Body of pancreas (tissue), 4 donors: ENCODE measurements around the gene CCSER1. TPM values are rescaled to one million over a fixed set of nuclear protein-coding genes. Genes with fewer than 3 reads are reported as not detected.
A peak's percentile ranks its signal among the peaks of the same experiment; 100 is the strongest.
"Not testable (repeated sequence)": the region's sequence is repeated elsewhere in the genome, so short reads cannot be mapped to it uniquely, and the experiment has no call there.

Source experiments
- ATAC-seq: fragments of 150-250 bp; one replicate; pipeline ENCODE4 v1.9.1; 2016
- DNase-seq, 4 donors: peaks; one replicate each; pipeline ENCODE4 v3.0.0-alpha.2; 2019
- H3K27ac ChIP-seq, 4 donors: fragments of 200-600 bp; sonication (generic); 1 replicate in 3 of 4; 2 replicates in 1 of 4; pipeline versions ENCODE4 v1.5.1 to v1.6.1; 2016 to 2019; ENCODE audit warnings: mild to moderate bottlenecking in 1 of 4, mixed read lengths in 1 of 4, moderate library complexity in 1 of 4
- H3K27me3 ChIP-seq, 2 donors: fragments of 200-600 bp; sonication (generic); one replicate each; pipeline ENCODE4 v1.6.0; 2016; ENCODE audit warnings: mild to moderate bottlenecking in 1 of 2
- H3K36me3 ChIP-seq, 2 donors: fragments of 200-600 bp; sonication (generic); replicated peaks in 1 of 2; 2 replicates each; pipeline ENCODE4 v1.5.1; 2016; ENCODE audit warnings: low read depth in 2 of 2; ENCODE audit not compliant: insufficient read depth in 1 of 2
- H3K4me1 ChIP-seq: fragments of 200-600 bp; sonication (generic); one replicate; pipeline ENCODE4 v1.6.0; 2016
- H3K4me3 ChIP-seq, 2 donors: fragments of 200-600 bp; sonication (generic); 1 replicate in 1 of 2; 2 replicates in 1 of 2; pipeline ENCODE4 v1.5.1; 2016 to 2019
- H3K9me3 ChIP-seq, 3 donors: fragments of 200-600 bp; sonication (generic); 1 replicate in 2 of 3; 2 replicates in 1 of 3; pipeline ENCODE4 v1.5.1; 2016
- CTCF ChIP-seq, 7 experiments: fragments of 450-650 bp in 4 of 7; fragments of 200-600 bp in 3 of 7; sonication (generic) in 3 of 7; IDR thresholded peaks; one replicate each; pipeline ENCODE4 v1.5.1; 2016 to 2019; ENCODE audit warnings: antibody characterized with exemption in 7 of 7
- POLR2A ChIP-seq, 3 donors: fragments of 450-650 bp; IDR thresholded peaks; one replicate each; pipeline ENCODE4 v1.6.1; 2016; ENCODE audit warnings: antibody characterized with exemption in 3 of 3, mild to moderate bottlenecking in 2 of 3
- WGBS, 2 donors: methylation state at CpG; one replicate each; pipeline ENCODE4 v1.1.5; 2017; 5-methylcytosine and 5-hydroxymethylcytosine counted together
- intact Hi-C: fragments of 100-400 bp; cut with DNase I; formaldehyde crosslinking; loops from one replicate; pipeline ENCODE4 v1.15.1; 2023
- total RNA-seq, 2 donors: library from RNA; depleted of rRNA; stranded (reverse); fragments of >200 nt; gene quantifications; one replicate each; pipeline ENCODE4 v1.1.0, GENCODE V29; 2016

CCSER1 gene
- total RNA-seq, 2 donors from 2014 or later, result 13.2 to 14.5 TPM

DNA sequence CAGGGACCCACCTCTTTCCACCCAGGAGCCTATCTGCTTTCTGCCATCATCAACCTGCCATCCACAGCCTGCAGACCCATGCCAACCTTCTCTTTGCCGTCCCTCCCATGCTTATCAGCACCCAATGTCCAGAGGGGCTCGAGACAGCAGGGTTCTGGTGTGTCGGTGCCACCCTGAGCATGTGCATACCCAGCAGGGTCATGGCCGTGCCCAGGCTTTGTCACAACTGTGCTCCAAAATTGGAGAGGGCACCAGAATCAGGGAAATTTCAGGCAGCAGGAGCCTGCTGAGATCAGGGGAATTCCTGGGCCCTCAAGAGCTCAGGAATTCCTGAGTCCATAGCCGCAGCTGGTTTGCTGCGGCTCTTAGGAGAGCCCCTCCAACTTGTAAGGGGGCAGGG is 330.6 kb downstream of the CCSER1 start:
- intact Hi-C loops, result no loop called here
- TF ChIP-seq POLR2A (IDR thresholded peaks at IDR 0.05) (no peak), CTCF (IDR thresholded peaks at IDR 0.05) (no peak)
- Histone ChIP-seq H3K27ac (no peak overlapping the region), H3K36me3 (no peaks in the 10 kb centered on the region), H3K27me3 (no peaks in the 10 kb centered on the region), H3K4me3 (no peak overlapping the region), H3K4me1 (no peaks in the 10 kb centered on the region), H3K9me3 (peaks cover 0 to 12% (median 0%) of the 10 kb centered on the region in 3 donors)
- 86 to 96% methylated on average over 5 to 6 of the region's 6 CpGs for WGBS, 2 donors
- ATAC-seq, result no peak
- no peak for DNase-seq

DNA sequence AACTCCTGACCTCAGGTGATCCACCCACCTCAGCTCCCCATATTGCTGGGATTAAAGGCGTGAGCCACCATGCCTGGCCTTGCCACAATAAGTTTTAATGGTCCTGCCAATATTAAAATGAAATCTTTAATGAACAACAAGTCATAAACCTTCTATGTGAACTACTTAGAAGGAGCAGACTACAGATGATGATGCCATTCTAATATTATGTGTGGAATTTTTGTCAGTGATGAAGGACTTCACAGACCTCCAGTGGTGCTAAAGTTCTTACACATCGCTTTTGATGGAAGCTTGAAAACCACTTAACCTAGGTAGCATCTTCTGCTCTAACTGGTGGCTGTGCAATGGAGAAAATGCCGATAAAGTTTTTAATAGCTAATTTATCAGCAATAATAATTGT is 331.4 kb downstream of the CCSER1 start:
- TF ChIP-seq POLR2A (IDR thresholded peaks at IDR 0.05) (no peak), CTCF (IDR thresholded peaks at IDR 0.05) (no peak)
- H3K27me3 ChIP-seq, result no peaks in the 10 kb centered on the region
- no peak for ATAC-seq
- intact Hi-C loops, result no loop called here
- H3K9me3 ChIP-seq, result peaks cover 0 to 12% (median 0%) of the 10 kb centered on the region in 3 donors
- H3K36me3 ChIP-seq, result no peaks in the 10 kb centered on the region
- DNase-seq, result no peak
- H3K4me1 ChIP-seq, result no peaks in the 10 kb centered on the region
- whole genome bisulfite sequencing, 2 donors, result 93 to 99% methylated on average over 3 of the region's 3 CpGs
- H3K27ac ChIP-seq, result no peak overlapping the region
- no peak overlapping the region for H3K4me3 ChIP-seq

GRCh38 chr4:90474484-90474883 is 347.3 kb downstream of the CCSER1 start:
- intact Hi-C loops, result no loop called here
- WGBS, 2 donors, result 19 to 23% methylated on average over 1 of the region's 1 CpG
- Histone ChIP-seq H3K36me3 (no peaks in the 10 kb centered on the region), H3K27ac (peak overlapping the region in 2 of 4 donors; percentile 2 to 50), H3K4me3 (no peak overlapping the region), H3K4me1 (peaks cover 5% of the 10 kb centered on the region), H3K9me3 (no peaks in the 10 kb centered on the region), H3K27me3 (no peaks in the 10 kb centered on the region)
- ATAC-seq (peak; percentile 66), DNase-seq (no peak)
- TF ChIP-seq POLR2A (IDR thresholded peaks at IDR 0.05), result no peak

DNA sequence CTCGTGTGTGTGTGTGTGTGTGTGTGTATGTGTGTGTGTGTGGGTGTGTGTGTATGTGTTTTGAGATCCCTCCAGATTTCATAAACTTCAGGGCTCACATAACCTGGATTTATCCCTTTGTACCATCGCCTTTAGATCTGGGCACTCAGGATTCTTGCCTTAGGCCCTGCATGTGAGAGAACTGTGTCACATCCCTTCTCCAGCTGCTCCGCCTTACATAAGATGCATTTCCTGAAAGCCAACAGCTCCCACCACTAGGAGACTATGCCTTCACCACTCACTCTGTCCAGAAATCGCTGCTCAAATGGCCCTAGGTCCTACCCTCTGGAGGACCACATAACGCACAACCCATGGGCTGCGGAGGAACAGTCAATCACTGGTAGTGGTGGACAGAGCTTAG is 348.8 kb downstream of the CCSER1 start:
- intact Hi-C loops, result no loop called here
- Histone ChIP-seq H3K27me3 (no peaks in the 10 kb centered on the region), H3K4me3 (no peak overlapping the region), H3K9me3 (no peaks in the 10 kb centered on the region), H3K36me3 (no peaks in the 10 kb centered on the region), H3K4me1 (peaks cover 5% of the 10 kb centered on the region), H3K27ac (no peak overlapping the region)
- no peak for ATAC-seq
- WGBS, 2 donors, result 89 to 96% methylated on average over 6 of the region's 6 CpGs
- TF ChIP-seq CTCF (IDR thresholded peaks at IDR 0.05), result no peak
- no peak for TF ChIP-seq POLR2A (IDR thresholded peaks at IDR 0.05)
- DNase-seq, result no peak

GRCh38 chr4:90476586-90476985 is 349.4 kb downstream of the CCSER1 start:
- no peak for ATAC-seq
- H3K9me3 ChIP-seq, result no peaks in the 10 kb centered on the region
- no peaks in the 10 kb centered on the region for H3K27me3 ChIP-seq
- H3K4me3 ChIP-seq, result no peak overlapping the region
- H3K36me3 ChIP-seq, result no peaks in the 10 kb centered on the region
- intact Hi-C loops, result no loop called here
- WGBS, 2 donors, result 58 to 65% methylated on average over 4 of the region's 4 CpGs
- TF ChIP-seq CTCF (IDR thresholded peaks at IDR 0.05) (no peak), POLR2A (IDR thresholded peaks at IDR 0.05) (no peak)
- no peak for DNase-seq
- peaks cover 5% of the 10 kb centered on the region for H3K4me1 ChIP-seq
- H3K27ac ChIP-seq, result no peak overlapping the region

GRCh38 chr4:90484894-90485293 is 357.7 kb downstream of the CCSER1 start:
- intact Hi-C loops, H3K4me3 ChIP-seq, H3K4me1 ChIP-seq, H3K9me3 ChIP-seq, DNase-seq, H3K27ac ChIP-seq, H3K36me3 ChIP-seq, ATAC-seq, H3K27me3 ChIP-seq: not testable (repeated sequence)
- 87 to 96% methylated on average over 6 to 9 of the region's 9 CpGs for WGBS, 2 donors
